Mononuclear cell (primary cell): ENCODE data around the gene RCN2. TPM values are rescaled to one million over a fixed set of nuclear protein-coding genes. Genes with fewer than 3 reads are reported as not detected.
"Not testable (repeated sequence)": the region's sequence is repeated elsewhere in the genome, so short reads cannot be mapped to it uniquely, and the experiment has no call there.

ENCODE experiments used
- H3K27me3 ChIP-seq: 2 replicates; pipeline ENCODE4 v1.6.0; 2011; ENCODE audit warnings: low read length, control low read depth; ENCODE audit not compliant: insufficient read depth
- H3K4me1 ChIP-seq: 2 replicates; pipeline ENCODE4 v1.5.1; 2011; ENCODE audit warnings: mild to moderate bottlenecking, low read length, control low read depth; ENCODE audit not compliant: insufficient read depth
- H3K4me3 ChIP-seq: 2 replicates; pipeline ENCODE4 v1.5.1; 2011; ENCODE audit warnings: mild to moderate bottlenecking, low read length, moderate library complexity
- H3K9me3 ChIP-seq: 2 replicates; pipeline ENCODE4 v1.5.1; 2011; ENCODE audit warnings: low read depth, mild to moderate bottlenecking, control low read depth, low read length
- total RNA-seq: library from RNA; depleted of rRNA; stranded (reverse); fragments of >200 nt; gene quantifications from one replicate; pipeline ENCODE4 v1.2.3, GENCODE V29; 2012

Gene RCN2
- total RNA-seq, 1 donor = 32.0 TPM

GRCh38 chr15:76953913-76954312, 22.4 kb downstream of the RCN2 start:
- H3K27me3 ChIP-seq = no peaks in the 10 kb centered on the region
- H3K9me3 ChIP-seq = no peaks in the 10 kb centered on the region
- no peak overlapping the region for H3K4me3 ChIP-seq
- no peaks in the 10 kb centered on the region for H3K4me1 ChIP-seq

DNA sequence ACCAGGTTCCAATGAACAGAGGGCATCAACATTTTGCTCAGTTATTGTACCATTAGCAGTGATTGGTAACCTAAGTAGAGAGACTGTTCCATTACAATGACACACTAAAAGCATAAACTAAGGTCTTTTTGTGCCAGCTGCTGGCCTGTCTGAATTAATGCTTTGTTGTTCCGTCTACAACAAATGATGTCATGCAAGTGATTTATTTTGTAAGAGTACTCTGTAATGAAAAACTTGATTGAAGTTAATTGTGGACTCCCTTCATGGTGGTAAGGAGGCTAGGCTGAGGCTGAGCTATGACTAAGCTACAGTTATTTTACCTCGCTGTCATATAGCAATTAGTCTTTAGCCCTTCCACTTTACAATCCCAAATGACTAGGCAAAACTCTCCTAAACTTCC, 23.2 kb downstream of the RCN2 start:
- no peaks in the 10 kb centered on the region for H3K4me1 ChIP-seq
- H3K4me3 ChIP-seq = no peak overlapping the region
- H3K27me3 ChIP-seq = no peaks in the 10 kb centered on the region

DNA sequence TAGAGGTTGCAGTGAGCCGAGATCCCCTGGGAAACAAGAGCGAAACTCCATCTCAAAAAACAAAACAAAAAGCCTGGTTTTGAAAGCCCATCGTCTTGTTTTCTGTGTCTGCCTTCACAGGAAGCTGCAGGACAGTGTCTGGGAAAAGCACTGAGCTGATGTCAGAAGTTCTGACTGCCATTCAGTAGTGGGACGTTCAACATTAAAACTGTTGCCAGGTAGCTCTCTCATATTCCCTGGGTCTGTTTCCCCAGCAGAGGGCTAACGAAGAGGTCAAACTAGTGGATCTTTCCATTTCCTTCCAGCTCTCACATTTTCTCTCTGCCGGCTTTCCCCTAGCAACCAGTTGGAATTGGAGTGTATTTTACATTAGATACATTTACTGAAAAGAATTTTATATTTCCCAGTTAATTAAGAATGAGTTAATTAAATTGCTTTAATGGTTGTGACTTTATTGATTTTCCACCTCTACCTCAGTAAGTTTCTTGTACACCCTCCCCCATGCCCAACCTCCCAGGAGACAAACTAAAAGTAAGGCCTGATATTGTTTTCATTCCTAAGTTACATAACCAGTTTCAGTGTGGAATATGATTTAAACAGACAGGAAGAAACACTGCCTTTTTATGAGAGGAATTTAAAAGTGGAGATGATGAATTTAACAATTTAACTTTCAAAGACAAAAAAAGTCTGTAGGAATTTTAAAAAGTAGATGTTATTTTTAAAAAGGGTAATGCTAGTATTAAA, 29.9 kb downstream of the RCN2 start:
- H3K4me1 ChIP-seq = no peaks in the 10 kb centered on the region
- H3K9me3 ChIP-seq = no peaks in the 10 kb centered on the region
- H3K27me3 ChIP-seq = peaks cover 2% of the 10 kb centered on the region
- H3K4me3 ChIP-seq = no peak overlapping the region

More for the DNA sequence above, 23.2 kb downstream of the RCN2 start:
- H3K9me3 ChIP-seq = no peaks in the 10 kb centered on the region

DNA sequence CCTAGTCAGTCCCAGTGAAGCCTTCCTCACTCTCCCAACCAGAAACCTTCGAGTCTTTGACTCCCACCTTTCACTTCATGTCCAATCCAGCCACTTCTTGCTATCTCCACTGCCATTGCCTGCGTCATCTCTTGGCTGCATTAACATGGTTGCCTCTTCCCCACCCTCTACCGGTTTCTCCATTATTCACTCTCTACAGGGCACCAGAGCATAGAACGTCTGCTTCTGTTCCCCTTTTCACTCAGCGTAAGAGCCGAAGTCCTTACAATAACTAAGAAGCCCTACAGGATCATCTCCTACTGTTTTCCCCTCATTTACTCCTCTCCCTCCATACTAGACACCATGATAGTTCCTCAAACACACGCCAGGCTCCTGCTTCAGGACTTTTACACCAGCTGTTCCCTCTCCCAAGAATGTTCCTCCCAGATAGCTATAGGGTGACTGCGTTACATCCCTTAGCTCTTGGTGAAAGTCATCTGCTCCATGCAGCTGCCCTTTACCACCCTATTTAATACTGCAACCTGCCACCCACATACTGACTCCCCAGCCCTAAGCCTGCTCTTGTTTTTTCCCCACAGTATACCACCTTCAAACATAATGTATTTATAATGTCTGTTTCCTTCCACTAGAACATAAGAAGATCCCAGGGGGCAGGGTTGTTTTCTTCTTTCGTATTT, 30.9 kb downstream of the RCN2 start:
- no peaks in the 10 kb centered on the region for H3K9me3 ChIP-seq
- no peak overlapping the region for H3K4me3 ChIP-seq
- H3K4me1 ChIP-seq = no peaks in the 10 kb centered on the region
- peaks cover 2% of the 10 kb centered on the region for H3K27me3 ChIP-seq

GRCh38 chr15:76963596-76963995, 32.0 kb downstream of the RCN2 start:
- Histone ChIP-seq H3K9me3 (no peaks in the 10 kb centered on the region), H3K4me1 (no peaks in the 10 kb centered on the region), H3K4me3 (no peak overlapping the region), H3K27me3 (peaks cover 2% of the 10 kb centered on the region)

GRCh38 chr15:76964157-76964556, 32.6 kb downstream of the RCN2 start:
- Histone ChIP-seq H3K9me3 (no peaks in the 10 kb centered on the region), H3K27me3 (peaks cover 2% of the 10 kb centered on the region)

DNA sequence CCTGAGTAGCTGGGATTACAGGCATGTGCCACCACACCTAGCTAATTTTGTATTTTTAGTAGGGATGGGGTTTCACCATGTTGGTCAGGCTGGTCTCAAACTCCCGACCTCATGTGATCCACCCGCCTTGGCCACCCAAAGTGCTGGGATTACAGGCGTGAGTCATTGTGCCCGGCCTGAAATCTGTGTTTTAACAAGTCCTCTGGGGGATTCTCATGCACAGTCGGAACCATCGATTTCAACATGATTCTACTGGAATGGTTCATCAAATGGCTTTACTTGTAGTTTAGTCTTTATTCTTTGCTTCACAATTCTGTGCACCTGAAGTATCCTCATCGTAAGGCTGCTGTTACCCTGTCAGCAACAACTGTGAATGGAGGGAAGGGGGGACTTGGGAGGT, 34.5 kb downstream of the RCN2 start:
- H3K4me3 ChIP-seq = not testable (repeated sequence)

More at GRCh38 chr15:76964157-76964556, 32.6 kb downstream of the RCN2 start:
- Histone ChIP-seq H3K4me1 (no peaks in the 10 kb centered on the region), H3K4me3 (no peak overlapping the region)

DNA sequence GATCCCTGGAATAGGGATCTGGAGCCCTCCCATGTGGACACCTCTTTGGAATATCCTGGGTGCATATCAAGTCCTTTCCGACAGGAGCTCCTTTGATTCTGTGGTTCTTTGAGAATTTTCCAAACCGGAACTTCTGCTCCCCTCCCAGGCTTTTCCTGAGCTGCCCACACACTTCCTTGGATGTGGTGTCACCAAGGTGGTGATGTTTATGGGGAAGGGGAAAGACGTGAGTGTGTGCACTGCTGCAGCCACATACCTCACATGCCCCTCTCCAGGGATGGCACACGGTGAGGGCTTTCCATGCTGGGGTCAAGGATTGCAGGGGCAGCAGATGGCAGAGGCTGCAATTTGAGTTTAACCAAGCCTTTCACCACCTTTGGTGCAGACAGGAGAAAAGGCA, 35.5 kb downstream of the RCN2 start:
- no peaks in the 10 kb centered on the region for H3K4me1 ChIP-seq
- H3K4me3 ChIP-seq = no peak overlapping the region
- peaks cover 2% of the 10 kb centered on the region for H3K27me3 ChIP-seq
- H3K9me3 ChIP-seq = no peaks in the 10 kb centered on the region

More for the DNA sequence above, 34.5 kb downstream of the RCN2 start:
- H3K27me3 ChIP-seq, H3K4me1 ChIP-seq, H3K9me3 ChIP-seq: not testable (repeated sequence)

DNA sequence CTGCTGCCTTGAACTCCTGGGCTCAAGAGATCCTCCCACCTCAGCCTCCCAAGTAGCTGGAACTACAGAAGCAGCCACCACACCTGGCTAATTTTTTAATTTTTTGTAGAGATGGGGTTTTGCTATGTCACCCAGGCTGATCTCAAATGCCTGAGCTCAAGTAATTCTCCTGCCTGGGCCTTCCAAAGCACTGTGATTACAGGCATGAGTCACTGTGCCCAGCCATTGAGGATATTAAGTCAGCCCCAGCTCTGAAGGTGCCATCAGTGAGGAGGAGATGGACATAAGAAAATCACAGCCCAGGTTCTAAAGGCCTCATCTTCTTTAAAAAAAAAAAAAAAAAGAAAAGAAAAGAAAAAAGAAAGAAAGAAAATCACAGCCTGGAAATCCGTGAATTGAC, 36.8 kb downstream of the RCN2 start:
- H3K27me3 ChIP-seq = peaks cover 2% of the 10 kb centered on the region
- H3K4me1 ChIP-seq = peaks cover under 1% of the 10 kb centered on the region
- H3K4me3 ChIP-seq = no peak overlapping the region
- no peaks in the 10 kb centered on the region for H3K9me3 ChIP-seq

GRCh38 chr15:76972389-76973361, 41.1 kb downstream of the RCN2 start:
- H3K9me3 ChIP-seq = no peaks in the 10 kb centered on the region
- H3K4me3 ChIP-seq = no peak overlapping the region
- no peaks in the 10 kb centered on the region for H3K27me3 ChIP-seq
- peaks cover 18% of the 10 kb centered on the region for H3K4me1 ChIP-seq

DNA sequence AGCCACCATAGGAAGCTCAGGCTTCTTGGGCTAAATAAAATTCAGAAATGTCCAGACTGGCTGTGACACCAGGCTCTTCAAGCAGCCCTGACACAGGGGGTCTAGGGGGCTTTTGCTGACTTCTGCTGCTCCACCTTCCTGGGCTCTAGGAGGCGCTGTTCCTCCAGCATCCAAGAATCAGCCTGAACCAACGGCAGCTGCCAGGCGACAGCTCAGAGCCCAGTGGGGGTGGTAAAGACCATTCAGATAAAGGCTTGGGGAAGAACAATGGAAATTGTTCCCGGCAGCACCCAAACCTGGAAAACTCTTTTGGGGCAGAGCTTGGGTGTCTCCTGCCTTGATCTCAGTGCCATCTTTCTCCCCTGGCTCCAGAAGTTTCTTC, 41.8 kb downstream of the RCN2 start:
- no peaks in the 10 kb centered on the region for H3K27me3 ChIP-seq
- H3K9me3 ChIP-seq = no peaks in the 10 kb centered on the region
- H3K4me3 ChIP-seq = no peak overlapping the region
- H3K4me1 ChIP-seq = peaks cover 18% of the 10 kb centered on the region

DNA sequence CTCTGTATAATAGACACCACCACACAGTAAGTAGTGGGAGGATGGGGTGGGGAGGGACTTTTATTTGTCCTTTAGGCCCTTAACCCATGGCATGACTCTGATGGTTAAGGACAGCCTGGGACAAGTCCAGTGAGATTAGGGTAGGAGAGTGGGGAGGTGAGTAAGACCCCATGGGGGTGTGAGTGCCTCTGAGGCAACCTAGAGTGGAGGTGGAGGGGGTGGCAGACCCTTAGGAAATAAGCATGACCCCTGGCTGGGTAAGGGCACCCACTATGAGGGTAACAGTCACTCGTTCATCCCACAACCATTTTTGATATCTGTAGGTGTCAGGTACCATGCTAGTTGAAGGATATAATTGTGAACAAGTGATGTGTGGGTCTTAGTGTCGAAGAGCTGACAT, 42.4 kb downstream of the RCN2 start:
- no peak overlapping the region for H3K4me3 ChIP-seq
- no peaks in the 10 kb centered on the region for H3K27me3 ChIP-seq
- no peaks in the 10 kb centered on the region for H3K9me3 ChIP-seq
- peaks cover 18% of the 10 kb centered on the region for H3K4me1 ChIP-seq

DNA sequence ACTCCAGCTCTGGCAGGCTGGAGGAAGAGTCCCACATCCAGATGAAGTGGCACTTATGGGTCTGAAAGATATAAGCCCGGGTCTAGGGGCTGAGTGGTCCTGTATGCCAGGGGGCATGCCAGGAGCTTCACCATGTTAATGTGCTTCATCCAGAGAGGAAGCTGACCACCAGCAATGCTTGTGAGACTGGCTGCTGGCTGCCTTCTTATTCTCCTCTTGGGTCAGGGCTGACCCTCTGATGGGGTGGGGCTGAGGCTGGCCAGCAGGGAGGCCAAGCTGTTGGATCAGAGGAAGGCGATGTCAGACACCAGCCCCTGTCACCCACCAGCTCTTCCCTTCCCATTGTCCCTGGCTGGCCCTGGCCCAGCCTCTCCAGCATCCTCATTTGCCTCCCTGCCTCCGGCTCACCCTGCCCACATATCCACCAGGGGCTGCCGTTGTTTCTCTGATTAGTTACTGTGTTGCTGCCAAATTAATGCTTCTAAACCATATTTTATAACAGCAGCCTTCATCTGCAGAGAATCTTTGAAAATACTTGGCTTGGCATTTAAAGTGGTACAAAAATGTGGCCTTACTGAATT, 43.0 kb downstream of the RCN2 start:
- no peak overlapping the region for H3K4me3 ChIP-seq
- no peaks in the 10 kb centered on the region for H3K9me3 ChIP-seq
- peaks cover 18% of the 10 kb centered on the region for H3K4me1 ChIP-seq
- H3K27me3 ChIP-seq = no peaks in the 10 kb centered on the region

DNA sequence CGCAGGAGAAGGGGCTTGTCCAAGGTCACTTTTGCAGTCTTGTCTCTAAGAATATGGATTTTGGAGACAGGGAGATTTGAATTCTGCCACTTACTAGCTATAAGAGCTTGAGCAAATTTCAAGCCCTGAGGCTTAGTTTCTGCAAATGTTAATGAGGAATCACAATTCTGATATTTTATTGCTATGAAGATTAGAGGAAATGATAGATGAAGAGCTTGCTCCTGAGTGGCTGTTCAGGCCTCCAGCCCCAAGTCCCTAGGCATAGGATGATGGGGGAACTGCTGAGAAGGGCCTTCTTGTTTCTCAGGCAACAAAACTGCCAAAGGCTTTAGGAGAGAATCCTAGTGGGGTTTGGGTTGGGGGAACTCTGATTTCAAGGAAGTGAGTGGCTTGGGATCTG, 44.6 kb downstream of the RCN2 start:
- Histone ChIP-seq H3K9me3 (no peaks in the 10 kb centered on the region), H3K27me3 (no peaks in the 10 kb centered on the region), H3K4me1 (peaks cover 18% of the 10 kb centered on the region), H3K4me3 (no peak overlapping the region)
